ENCODE measurements around the gene MAML2. TPM values are rescaled to one million over a fixed set of nuclear protein-coding genes. Genes with fewer than 3 reads are reported as not detected.
A peak's percentile ranks its signal among the peaks of the same experiment; 100 is the strongest.

MAML2 gene
- total RNA-seq, 3 donors from 2014 or later: 45.6 to 82.8 (median 68.2) TPM

- TF ChIP-seq POLR2AphosphoS5 (IDR thresholded peaks at IDR 0.05): no peak
- TF ChIP-seq POLR2A (IDR thresholded peaks at IDR 0.05): no peak
- TF ChIP-seq, protein P1, sequence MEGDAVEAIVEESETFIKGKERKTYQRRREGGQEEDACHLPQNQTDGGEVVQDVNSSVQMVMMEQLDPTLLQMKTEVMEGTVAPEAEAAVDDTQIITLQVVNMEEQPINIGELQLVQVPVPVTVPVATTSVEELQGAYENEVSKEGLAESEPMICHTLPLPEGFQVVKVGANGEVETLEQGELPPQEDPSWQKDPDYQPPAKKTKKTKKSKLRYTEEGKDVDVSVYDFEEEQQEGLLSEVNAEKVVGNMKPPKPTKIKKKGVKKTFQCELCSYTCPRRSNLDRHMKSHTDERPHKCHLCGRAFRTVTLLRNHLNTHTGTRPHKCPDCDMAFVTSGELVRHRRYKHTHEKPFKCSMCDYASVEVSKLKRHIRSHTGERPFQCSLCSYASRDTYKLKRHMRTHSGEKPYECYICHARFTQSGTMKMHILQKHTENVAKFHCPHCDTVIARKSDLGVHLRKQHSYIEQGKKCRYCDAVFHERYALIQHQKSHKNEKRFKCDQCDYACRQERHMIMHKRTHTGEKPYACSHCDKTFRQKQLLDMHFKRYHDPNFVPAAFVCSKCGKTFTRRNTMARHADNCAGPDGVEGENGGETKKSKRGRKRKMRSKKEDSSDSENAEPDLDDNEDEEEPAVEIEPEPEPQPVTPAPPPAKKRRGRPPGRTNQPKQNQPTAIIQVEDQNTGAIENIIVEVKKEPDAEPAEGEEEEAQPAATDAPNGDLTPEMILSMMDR (IDR thresholded peaks at IDR 0.05): no peak
- H3K36me3 ChIP-seq: no peaks in the 10 kb centered on the region
- intact Hi-C loops (cut with DNase I; ENCODE audit: low total_unique reads): no loop called here
- peaks cover 0 to 11% of the 10 kb centered on the region in 2 donors for H3K4me1 ChIP-seq
- no peaks in the 10 kb centered on the region for H3K27me3 ChIP-seq
- no peaks in the 10 kb centered on the region for H3K9me3 ChIP-seq
- no peak for DNase-seq (ENCODE audit: low spot score in 2 of 2)
- no peak overlapping the region for H3K27ac ChIP-seq
- no peak overlapping the region for H3K4me3 ChIP-seq
Observed at GRCh38 chr11:96002754-96003290, 340.2 kb downstream of the MAML2 start.

DNA sequence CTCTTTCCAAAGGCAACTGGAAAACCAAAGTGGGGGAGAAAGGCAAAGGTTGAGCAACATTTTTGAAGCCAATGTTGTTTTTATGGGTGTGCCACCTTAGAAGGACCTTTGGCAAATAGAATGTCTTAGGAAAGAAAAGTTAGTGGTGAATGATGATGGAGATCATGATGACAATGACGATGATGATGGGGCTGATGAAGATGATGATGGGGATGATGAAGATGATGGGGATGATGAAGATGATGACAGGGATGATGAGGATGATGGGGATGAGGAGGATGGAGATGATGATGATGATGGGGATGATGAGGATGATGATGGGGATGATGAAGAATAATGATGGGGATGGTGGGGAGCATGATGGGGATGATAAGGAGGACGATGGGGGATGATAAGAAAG, 340.7 kb downstream of the MAML2 start:
- TF ChIP-seq, protein P1 (IDR thresholded peaks at IDR 0.05): no peak
- TF ChIP-seq POLR2AphosphoS5 (IDR thresholded peaks at IDR 0.05) (no peak), POLR2A (IDR thresholded peaks at IDR 0.05) (no peak)
- Histone ChIP-seq H3K9me3 (no peaks in the 10 kb centered on the region), H3K4me3 (no peak overlapping the region), H3K27me3 (no peaks in the 10 kb centered on the region), H3K4me1 (peaks cover 0 to 11% of the 10 kb centered on the region in 2 donors), H3K27ac (peak overlapping the region in 1 of 2 donors; percentile 86), H3K36me3 (no peaks in the 10 kb centered on the region)
- intact Hi-C loops (cut with DNase I; ENCODE audit: low total_unique reads): no loop called here
- DNase-seq (ENCODE audit: low spot score in 2 of 2): no peak

DNA sequence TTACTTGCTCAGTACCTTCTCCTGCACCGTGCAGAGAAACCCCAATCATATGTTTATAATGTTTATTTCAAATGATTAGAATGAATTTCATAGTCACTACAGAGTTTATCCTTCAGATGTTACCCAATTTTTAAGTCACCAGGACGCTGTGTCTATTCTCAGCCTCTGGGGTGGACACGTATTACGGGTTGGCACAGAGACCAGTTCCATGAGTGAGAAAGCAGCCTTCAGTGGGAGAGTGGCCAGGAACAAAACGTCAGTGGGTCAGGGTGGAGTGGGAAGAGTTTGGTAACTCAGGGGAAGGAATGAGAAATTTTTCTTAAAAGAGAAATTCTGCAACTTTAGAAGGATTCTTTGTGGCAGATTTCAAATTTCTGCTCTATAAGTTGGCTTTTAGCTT, 342.0 kb downstream of the MAML2 start:
- no peaks in the 10 kb centered on the region for H3K9me3 ChIP-seq
- intact Hi-C loops (cut with DNase I; ENCODE audit: low total_unique reads): no loop called here
- H3K27me3 ChIP-seq: no peaks in the 10 kb centered on the region
- DNase-seq (ENCODE audit: low spot score in 2 of 2): peak in 1 of 2 donors; percentile 74
- H3K36me3 ChIP-seq: no peaks in the 10 kb centered on the region
- TF ChIP-seq POLR2AphosphoS5 (IDR thresholded peaks at IDR 0.05): peak; percentile 46 to 67 (median 54)
- TF ChIP-seq POLR2A (IDR thresholded peaks at IDR 0.05): no peak
- H3K27ac ChIP-seq: peak overlapping the region; percentile 86
- no peak overlapping the region for H3K4me3 ChIP-seq
- H3K4me1 ChIP-seq: peaks cover 0 to 16% of the 10 kb centered on the region in 2 donors

DNA sequence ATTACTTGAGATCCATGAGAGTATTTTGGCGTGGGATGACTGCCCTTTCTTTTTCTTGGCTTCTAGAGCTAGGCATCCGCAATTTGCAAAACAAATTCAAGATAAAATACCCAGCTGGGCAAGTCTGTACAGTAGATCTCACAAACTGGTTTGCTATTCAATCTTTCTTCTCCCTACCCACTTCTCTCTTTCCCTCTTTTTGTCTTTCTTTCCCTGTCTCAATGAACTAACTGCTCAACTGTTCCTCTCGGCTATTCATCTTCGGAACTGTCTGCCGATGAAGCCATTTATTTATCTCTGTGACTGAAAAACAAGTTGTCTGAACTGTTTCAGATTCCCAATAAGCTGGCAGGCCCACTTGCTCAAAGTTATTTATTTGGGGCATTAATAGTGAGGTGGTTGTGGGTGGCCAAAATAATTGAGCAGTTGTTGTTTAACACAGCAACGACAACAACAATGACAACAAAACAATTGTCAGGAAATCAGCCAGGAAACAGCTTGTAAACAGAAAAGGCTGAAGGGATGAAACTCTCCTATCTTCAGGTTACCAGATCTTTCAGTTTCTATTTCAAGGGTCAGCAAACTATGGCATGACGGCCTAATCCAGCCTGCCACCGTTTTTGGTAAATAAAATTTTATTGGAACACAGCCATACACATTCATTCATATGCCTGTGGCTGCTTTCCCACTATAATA, 343.1 kb downstream of the MAML2 start:
- no peak for DNase-seq (ENCODE audit: low spot score in 2 of 2)
- intact Hi-C loops (cut with DNase I; ENCODE audit: low total_unique reads): no loop called here
- TF ChIP-seq, protein P1 (IDR thresholded peaks at IDR 0.05): no peak
- TF ChIP-seq POLR2AphosphoS5 (IDR thresholded peaks at IDR 0.05): no peak
- no peak for TF ChIP-seq POLR2A (IDR thresholded peaks at IDR 0.05)
- peaks cover 0 to 16% of the 10 kb centered on the region in 2 donors for H3K4me1 ChIP-seq
- peak overlapping the region; percentile 86 for H3K27ac ChIP-seq
- no peaks in the 10 kb centered on the region for H3K27me3 ChIP-seq
- no peaks in the 10 kb centered on the region for H3K36me3 ChIP-seq
- H3K9me3 ChIP-seq: no peaks in the 10 kb centered on the region
- H3K4me3 ChIP-seq: peak overlapping the region in 2 of 3 donors; percentile 11 to 50

DNA sequence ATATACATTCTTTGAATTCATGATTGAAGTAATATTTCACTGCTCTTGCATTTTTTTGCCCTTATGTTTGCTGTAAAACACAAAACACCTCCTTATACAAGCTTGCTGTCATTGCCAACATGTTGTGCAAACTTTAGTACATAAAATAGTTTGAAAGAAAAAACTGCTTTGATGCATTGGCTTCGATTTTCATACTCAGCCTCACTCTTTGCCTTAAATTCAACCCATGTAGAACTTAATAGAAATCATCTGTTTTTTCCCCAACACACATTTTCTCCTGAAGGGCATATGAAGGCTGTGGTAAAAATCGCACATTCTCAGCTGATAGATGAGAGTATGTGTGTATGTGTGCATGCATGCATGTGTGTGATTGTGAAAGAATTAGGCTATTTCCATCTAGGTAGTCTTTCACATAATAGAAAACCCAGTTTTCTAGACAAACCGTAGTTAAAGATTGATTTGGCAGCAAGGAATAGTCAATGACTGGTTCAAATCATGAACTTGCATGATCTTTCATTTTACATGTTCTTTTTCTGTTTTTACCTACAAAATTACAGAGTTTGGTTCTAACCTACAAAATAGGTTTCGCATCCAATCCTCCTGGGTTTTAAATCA, 346.3 kb downstream of the MAML2 start:
- TF ChIP-seq POLR2AphosphoS5 (IDR thresholded peaks at IDR 0.05): no peak
- TF ChIP-seq, protein P1 (IDR thresholded peaks at IDR 0.05): no peak
- TF ChIP-seq POLR2A (IDR thresholded peaks at IDR 0.05): no peak
- Histone ChIP-seq H3K4me1 (peaks cover 0 to 18% of the 10 kb centered on the region in 2 donors), H3K27ac (no peak overlapping the region), H3K27me3 (no peaks in the 10 kb centered on the region), H3K9me3 (no peaks in the 10 kb centered on the region), H3K4me3 (no peak overlapping the region), H3K36me3 (no peaks in the 10 kb centered on the region)
- intact Hi-C loops (cut with DNase I; ENCODE audit: low total_unique reads): no loop called here
- no peak for DNase-seq (ENCODE audit: low spot score in 2 of 2)
